HG03457 (cell line): ENCODE data around the gene NPAS3.

ENCODE experiments used
- ATAC-seq: cut with Tn5 transposase; IDR thresholded peaks from one replicate; pipeline ENCODE4 v1.9.1; 2021; ENCODE audit warnings: moderate number of reproducible peaks; ENCODE audit not compliant: unreplicated experiment

Gene NPAS3

DNA sequence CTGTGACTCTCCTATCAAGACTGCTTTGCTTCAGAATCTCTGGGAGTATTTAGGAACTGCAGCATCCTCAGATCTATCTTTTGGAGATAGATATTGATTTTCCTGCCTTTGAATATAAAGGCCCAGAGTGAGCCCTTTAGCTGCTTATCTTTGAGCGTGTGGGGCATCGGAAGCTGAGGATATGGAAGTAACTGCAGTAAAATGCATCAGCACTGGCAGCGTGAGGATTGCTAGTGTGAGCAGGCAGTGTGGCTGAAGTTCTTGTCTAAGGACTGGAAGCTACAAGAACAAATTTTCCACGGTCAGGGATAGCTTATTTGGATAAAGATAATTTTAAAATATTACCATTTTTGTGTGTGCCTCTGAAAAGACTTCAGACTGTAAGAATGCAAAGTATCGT, 474.7 kb downstream of the NPAS3 start:
- ATAC-seq: no peak

- no peak for ATAC-seq
Observed at GRCh38 chr14:33414041-33414440, 475.4 kb downstream of the NPAS3 start.

DNA sequence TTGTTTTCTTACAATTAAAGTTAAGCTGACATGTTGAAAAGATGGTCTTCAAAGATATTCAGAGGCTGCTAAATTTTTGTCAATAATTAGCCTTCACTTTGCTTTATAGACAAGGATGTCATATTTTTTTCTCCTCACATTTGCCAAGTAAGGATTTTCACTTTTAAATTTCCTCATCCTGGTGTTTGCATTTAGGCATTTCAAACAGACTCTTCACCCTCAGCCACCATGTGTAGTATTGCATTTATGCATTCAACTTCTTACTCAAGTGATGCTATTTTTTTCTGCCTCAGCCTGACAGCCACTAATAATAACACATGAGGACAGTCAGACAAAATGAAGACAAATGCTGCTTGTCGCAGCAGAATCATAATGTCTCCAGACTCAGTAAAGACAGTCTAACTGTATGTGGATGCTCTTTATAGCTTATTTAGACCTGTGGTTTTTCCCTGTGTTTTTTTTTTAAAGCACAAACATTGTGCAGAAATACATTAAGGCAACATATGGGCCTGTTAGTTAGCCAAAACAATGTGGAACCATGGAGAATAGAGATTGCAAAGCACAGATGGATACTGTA, 481.5 kb downstream of the NPAS3 start:
- no peak for ATAC-seq

DNA sequence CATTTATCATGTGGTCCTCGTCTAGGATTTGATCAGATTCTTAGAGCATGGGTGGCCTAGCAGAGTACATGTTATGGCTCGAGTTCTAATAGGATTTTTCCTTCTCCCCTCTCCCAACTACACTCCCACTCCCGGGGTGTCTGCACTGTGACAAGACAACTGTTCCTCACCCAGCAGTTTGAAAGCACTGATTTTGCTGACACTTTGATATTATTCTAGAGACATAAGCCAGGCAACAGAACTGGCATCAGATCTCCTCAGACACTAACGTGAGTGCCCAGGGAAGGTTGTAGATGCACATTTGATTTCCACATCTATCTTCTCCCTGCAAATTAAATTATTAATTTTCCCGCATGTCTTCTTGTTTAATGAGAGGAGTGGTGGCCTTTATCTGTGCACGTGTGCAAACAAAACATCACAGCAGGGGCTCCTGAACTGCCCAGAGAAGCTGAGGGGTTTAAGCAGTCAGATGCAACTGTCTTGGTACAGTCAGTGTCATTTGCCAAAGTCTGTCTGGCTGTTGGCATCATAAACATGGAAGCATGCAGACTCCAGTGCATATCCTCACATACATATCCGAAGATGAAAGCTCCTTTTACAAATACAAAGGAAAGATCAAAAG, 491.8 kb downstream of the NPAS3 start:
- ATAC-seq: no peak

DNA sequence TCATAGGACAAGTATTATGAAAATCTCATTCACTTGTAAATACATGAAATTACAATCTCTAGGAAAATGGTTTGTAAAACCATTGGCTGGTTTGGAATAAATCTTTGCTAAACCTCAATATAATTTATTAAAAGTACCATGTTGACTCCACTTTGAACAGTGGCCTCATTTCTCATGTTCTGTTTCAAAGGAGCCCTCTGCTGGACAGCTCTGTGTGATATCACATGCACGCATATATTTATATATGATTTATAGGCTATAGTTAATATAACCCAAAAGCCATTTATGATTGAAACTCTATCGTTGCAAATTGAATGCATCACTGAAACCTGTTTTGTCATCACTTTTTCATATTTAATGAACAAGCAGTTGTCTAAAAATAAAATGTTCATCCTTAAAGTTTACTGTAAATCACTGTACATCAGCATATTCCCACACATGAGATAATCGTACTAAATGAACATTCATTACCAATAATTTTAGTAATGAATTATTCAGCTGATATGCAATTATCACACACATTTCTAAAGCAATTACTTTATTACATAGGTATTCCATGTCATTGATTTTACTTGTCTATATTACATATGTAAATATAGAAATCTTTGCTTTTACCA, 493.8 kb downstream of the NPAS3 start:
- ATAC-seq: no peak

DNA sequence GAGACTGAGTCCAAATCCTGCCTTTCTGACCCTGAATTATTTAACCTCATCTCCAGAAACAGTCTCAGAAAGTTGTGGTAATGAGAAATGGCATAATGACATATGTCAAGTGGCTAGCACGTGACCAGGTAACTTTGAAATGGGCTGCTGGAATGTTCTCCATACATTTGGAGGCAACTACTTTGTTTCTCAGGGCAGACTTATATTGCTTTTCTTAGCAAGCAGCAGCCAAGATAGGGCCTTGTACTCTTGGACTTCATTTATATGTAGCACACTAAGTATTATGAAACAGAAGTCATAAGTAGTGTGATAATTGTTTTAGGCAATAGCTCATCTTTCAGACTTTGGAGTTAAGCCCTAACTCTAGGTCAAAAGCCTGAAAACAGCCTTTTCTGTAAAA, 494.7 kb downstream of the NPAS3 start:
- ATAC-seq: no peak

- no peak for ATAC-seq
Observed at GRCh38 chr14:33435911-33436689, 497.4 kb downstream of the NPAS3 start.

- no peak for ATAC-seq
Observed at GRCh38 chr14:33441633-33442032, 503.0 kb downstream of the NPAS3 start.

DNA sequence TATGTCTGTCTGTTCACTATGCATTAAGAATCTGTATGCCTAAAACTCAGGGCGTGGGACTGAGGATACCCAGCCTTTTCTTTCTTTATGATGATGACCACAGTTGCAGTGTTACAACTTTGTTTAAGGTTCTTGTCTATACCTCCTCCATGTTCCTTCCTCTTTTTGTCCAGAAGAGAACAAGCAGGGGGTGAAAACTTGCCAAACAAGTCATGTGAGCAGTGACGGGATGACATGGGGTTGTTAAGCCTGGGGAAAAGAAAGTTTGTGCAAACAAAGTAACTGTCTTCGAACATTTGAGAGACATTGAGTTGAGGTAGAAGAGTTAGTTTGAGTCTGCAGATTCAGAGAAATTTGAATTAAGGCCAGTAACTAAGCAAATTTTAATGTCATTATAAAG, 505.5 kb downstream of the NPAS3 start:
- ATAC-seq: no peak

- no peak for ATAC-seq
Observed at GRCh38 chr14:33449268-33449667, 510.6 kb downstream of the NPAS3 start.

- ATAC-seq: no peak
Observed at GRCh38 chr14:33449703-33450395, 511.2 kb downstream of the NPAS3 start.

DNA sequence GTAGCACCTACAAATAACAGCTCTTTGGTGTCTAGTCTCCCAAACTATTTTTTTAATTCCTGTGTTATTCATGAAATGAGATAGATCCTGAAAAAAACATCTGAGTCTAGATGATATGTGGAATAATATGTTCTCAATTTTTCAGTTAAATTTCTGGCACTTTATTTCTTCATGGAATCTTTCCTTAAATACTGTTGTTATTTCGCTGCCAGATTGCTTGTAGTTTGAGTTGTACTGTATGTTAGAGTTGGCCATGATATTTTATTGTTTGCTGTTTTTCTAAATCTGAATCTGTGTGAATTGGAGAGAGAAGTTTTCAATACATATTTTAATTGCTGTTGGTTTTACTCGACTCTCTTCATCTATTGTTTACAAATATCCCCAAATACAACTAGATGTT, 511.7 kb downstream of the NPAS3 start:
- no peak for ATAC-seq

- ATAC-seq: no peak
Observed at GRCh38 chr14:33451211-33451610, 512.5 kb downstream of the NPAS3 start.

DNA sequence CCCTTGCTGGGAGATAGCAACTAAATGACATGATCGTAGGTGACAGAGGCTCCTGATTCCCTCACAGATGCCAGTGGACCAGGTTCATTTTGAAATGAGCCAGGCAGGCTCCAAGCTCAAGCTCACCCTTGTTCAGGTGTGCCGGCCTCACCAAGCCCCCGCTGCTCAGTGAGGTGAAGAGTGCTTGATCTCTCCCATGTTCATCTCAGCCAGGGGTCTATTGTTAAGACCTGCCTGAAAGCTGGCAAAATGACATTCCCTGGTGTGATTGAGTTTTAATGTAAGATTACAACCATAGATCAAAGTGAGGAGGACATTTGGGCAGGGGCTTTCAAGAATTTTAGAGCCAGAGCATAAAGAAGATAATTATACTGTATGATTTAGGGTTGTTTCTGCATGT, 514.3 kb downstream of the NPAS3 start:
- no peak for ATAC-seq

DNA sequence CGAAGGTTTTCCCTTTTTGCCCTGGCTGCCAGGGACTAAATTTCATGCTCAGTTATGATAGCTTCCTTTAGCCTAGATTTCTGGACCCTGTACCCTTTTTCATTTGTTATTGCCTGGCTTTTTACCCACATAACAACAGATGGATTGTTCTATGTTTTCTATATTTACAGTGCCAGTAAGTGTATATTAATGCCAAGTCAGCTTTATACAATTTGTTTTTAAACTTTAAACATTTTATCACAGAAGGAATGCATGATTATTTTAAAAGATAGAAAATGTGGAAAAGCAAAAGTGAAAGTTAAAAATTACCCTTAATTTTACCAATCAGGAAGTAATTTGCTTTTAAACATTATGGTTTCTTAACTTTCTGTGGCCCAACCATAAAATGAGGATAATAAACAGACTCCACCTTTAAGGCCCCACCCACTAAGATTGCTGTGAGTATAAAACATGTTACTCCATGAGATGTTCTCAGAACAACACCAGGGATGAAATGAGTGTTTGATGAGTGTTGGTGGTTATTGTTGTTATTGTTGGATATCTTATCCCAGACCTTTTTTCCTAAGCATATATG, 515.4 kb downstream of the NPAS3 start:
- ATAC-seq: no peak

- no peak for ATAC-seq
Observed at GRCh38 chr14:33454707-33455106, 516.0 kb downstream of the NPAS3 start.

DNA sequence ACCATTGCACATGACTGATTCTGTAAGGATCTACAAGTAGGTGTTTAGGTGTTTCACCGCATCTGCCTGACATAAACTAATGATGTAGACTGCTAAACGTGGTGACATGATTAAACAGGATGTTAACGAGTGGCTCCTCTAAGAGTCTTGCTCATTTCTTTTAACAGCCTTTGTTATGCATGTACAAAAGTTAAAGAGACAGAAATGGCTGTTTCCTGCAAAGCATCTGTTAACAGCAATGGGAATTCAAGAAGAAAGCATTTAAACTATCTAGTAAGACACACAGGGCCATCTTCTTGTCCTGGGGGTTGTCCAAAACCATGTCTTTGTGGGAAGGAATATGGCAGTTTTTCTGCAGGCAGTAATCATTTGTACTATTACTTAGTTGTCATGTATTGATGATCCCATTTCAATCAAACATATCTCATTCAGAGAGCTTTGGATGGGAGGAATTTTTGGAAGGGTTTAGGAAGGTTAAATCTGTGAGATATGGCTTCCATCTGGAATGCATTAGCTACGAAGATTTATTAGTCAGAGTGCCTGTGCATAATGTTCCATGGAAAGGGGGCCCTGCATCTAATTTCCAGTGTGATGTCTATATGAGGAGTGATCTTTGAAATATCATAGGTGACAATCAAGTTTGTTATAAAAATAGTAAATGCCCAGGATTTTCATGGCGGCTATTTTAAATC, 517.1 kb downstream of the NPAS3 start:
- ATAC-seq: no peak

GRCh38 chr14:33457021-33457420, 518.3 kb downstream of the NPAS3 start:
- no peak for ATAC-seq

- no peak for ATAC-seq
Observed at GRCh38 chr14:33457617-33458016, 518.9 kb downstream of the NPAS3 start.

DNA sequence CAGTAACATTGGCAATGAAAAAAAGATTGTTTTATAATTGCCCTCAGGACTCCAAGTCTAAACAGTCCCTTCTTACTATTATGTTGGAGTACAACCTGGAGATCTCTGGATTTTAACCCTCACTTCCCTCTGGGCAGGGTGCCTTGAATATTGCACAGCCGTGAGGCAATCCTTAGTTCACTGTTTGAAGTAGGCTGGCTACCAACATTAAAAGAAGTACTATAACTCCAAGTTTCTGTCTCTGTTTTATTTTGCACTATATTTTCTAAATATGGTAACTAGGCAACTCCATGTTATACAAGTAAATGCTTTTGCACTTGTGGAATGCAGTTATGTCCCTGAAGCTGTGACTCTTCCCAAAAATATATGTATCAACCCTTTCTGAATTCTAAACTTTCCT, 521.5 kb downstream of the NPAS3 start:
- ATAC-seq: no peak
